Ishikawa (cell line): Measurements from ENCODE around the gene LPP.

Source experiments
- CEBPB ChIP-seq: IDR thresholded peaks from 2 replicates; pipeline ENCODE4 v1.6.1; 2012
- CREB1 ChIP-seq: IDR thresholded peaks from 2 replicates; pipeline ENCODE4 v1.6.1; 2012; ENCODE audit warnings: low read depth
- EGR1 ChIP-seq: IDR thresholded peaks from 2 replicates; pipeline ENCODE4 v1.6.1; 2012
- EP300 ChIP-seq: IDR thresholded peaks from 2 replicates; pipeline ENCODE4 v1.6.1; 2012; ENCODE audit warnings: borderline replicate concordance
- FOXM1 ChIP-seq: IDR thresholded peaks from 2 replicates; pipeline ENCODE4 v1.6.1; 2012; ENCODE audit warnings: low read depth, borderline replicate concordance
- MAX ChIP-seq: IDR thresholded peaks from 2 replicates; pipeline ENCODE4 v1.6.1; 2012
- NFIC ChIP-seq: IDR thresholded peaks from 2 replicates; pipeline ENCODE4 v1.6.1; 2012
- RAD21 ChIP-seq: IDR thresholded peaks from 2 replicates; pipeline ENCODE4 v1.6.1; 2012; ENCODE audit warnings: low read depth
- REST ChIP-seq: IDR thresholded peaks from 2 replicates; pipeline ENCODE4 v1.6.1; 2012; ENCODE audit warnings: low read depth, mild to moderate bottlenecking
- TAF1 ChIP-seq: IDR thresholded peaks from 2 replicates; pipeline ENCODE4 v1.6.1; 2012; ENCODE audit warnings: low read depth, mild to moderate bottlenecking
- TCF12 ChIP-seq: IDR thresholded peaks from 2 replicates; pipeline ENCODE4 v1.6.1; 2012; ENCODE audit warnings: low read depth
- TEAD4 ChIP-seq: IDR thresholded peaks from 2 replicates; pipeline ENCODE4 v1.6.1; 2012
- USF1 ChIP-seq: IDR thresholded peaks from 2 replicates; pipeline ENCODE4 v1.6.1; 2012
- YY1 ChIP-seq: IDR thresholded peaks from 2 replicates; pipeline ENCODE4 v1.6.1; 2012; ENCODE audit warnings: low read depth
- ZBTB7A ChIP-seq: IDR thresholded peaks from 2 replicates; pipeline ENCODE4 v1.6.1; 2012; ENCODE audit warnings: low read depth

Gene LPP

GRCh38 chr3:188435266-188435665 lies 281.3 kb downstream of the LPP start:
- TF ChIP-seq TCF12 (no peak), CEBPB (no peak), RAD21 (no peak), USF1 (no peak), YY1 (no peak), EGR1 (no peak), REST (no peak), FOXM1 (no peak), CREB1 (no peak), TAF1 (no peak), EP300 (no peak), MAX (no peak), NFIC (no peak), TEAD4 (no peak)

- TF ChIP-seq EGR1 (no peak), MAX (no peak), TCF12 (no peak), REST (no peak), RAD21 (no peak), FOXM1 (no peak), CREB1 (no peak), NFIC (no peak)
Observed at GRCh38 chr3:188437926-188438325, 284.0 kb downstream of the LPP start.

GRCh38 chr3:188439080-188439479 lies 285.1 kb downstream of the LPP start:
- TF ChIP-seq TAF1 (no peak), RAD21 (no peak), EP300 (no peak), FOXM1 (no peak), ZBTB7A (no peak), TEAD4 (no peak), CREB1 (no peak)

- TF ChIP-seq REST, result no peak
- no peak for TF ChIP-seq NFIC
- no peak for TF ChIP-seq MAX
Observed at GRCh38 chr3:188440340-188440972, 286.5 kb downstream of the LPP start.

GRCh38 chr3:188442430-188442829 lies 288.5 kb downstream of the LPP start:
- TF ChIP-seq TCF12 (no peak), MAX (no peak), FOXM1 (no peak), CEBPB (no peak), TAF1 (no peak), EP300 (no peak), YY1 (no peak), RAD21 (no peak), CREB1 (no peak), ZBTB7A (no peak), EGR1 (no peak), USF1 (no peak), TEAD4 (no peak), NFIC (no peak), REST (no peak)
